Loucy (cell line): Measurements from ENCODE around the gene MFAP2.

Source experiments
- H2AFZ ChIP-seq: fragments of 200-600 bp; sonication (generic); 2 replicates; pipeline ENCODE4 v1.6.0; 2016; ENCODE audit warnings: antibody characterized with exemption, mild to moderate bottlenecking, low read length, moderate library complexity
- H3F3A ChIP-seq: fragments of 200-600 bp; 2 replicates; pipeline ENCODE4 v1.6.0; 2016; ENCODE audit warnings: antibody characterized with exemption, low read depth, mild to moderate bottlenecking
- H3K27me3 ChIP-seq: fragments of 200-600 bp; sonication (generic); 2 replicates; pipeline ENCODE4 v1.6.1; 2014; ENCODE audit warnings: low read length, mild to moderate bottlenecking; ENCODE audit not compliant: insufficient read depth, poor library complexity, severe bottlenecking
- H3K36me3 ChIP-seq: fragments of 200-600 bp; sonication (generic); 2 replicates; pipeline ENCODE4 v1.6.1; 2016; ENCODE audit warnings: low read length; ENCODE audit not compliant: insufficient read depth
- H3K4me1 ChIP-seq: fragments of 200-600 bp; sonication (generic); 2 replicates; pipeline ENCODE4 v1.5.1; 2014; ENCODE audit warnings: low read length, mild to moderate bottlenecking; ENCODE audit not compliant: insufficient read depth, poor library complexity, severe bottlenecking
- H3K4me2 ChIP-seq: fragments of 200-600 bp; sonication (generic); 2 replicates; pipeline ENCODE4 v1.6.0; 2014; ENCODE audit warnings: antibody characterized with exemption, low read length, low read depth, mild to moderate bottlenecking; ENCODE audit not compliant: poor library complexity, severe bottlenecking
- H3K4me3 ChIP-seq: fragments of 200-600 bp; sonication (generic); 2 replicates; pipeline ENCODE4 v1.5.1; 2014; ENCODE audit warnings: low read length, mild to moderate bottlenecking, mixed read lengths; ENCODE audit not compliant: poor library complexity, severe bottlenecking
- H3K79me2 ChIP-seq: fragments of 200-600 bp; sonication (generic); 2 replicates; pipeline ENCODE4 v1.6.1; 2014; ENCODE audit warnings: low read length; ENCODE audit not compliant: insufficient read depth
- H3K9ac ChIP-seq: fragments of 200-600 bp; sonication (generic); 2 replicates; pipeline ENCODE4 v1.6.0; 2014; ENCODE audit warnings: mild to moderate bottlenecking, low read depth, low read length, moderate library complexity; ENCODE audit not compliant: poor library complexity, severe bottlenecking
- H3K9me2 ChIP-seq: fragments of 200-600 bp; sonication (generic); replicated peaks from 2 replicates; pipeline ENCODE4 v1.6.1; 2016; ENCODE audit warnings: low read depth, low read length, mixed read lengths
- H3K9me3 ChIP-seq: fragments of 200-600 bp; sonication (generic); 2 replicates; pipeline ENCODE4 v1.6.1; 2014; ENCODE audit warnings: mild to moderate bottlenecking, antibody characterized with exemption, low read length, low read depth; ENCODE audit not compliant: insufficient read depth
- H4K20me1 ChIP-seq: fragments of 200-600 bp; sonication (generic); 2 replicates; pipeline ENCODE4 v1.6.0; 2014; ENCODE audit warnings: antibody characterized with exemption, low read length, mild to moderate bottlenecking; ENCODE audit not compliant: insufficient read depth, poor library complexity, severe bottlenecking
- CTCF ChIP-seq: fragments of 200-600 bp; sonication (generic); conservative IDR thresholded peaks from 2 replicates; pipeline ENCODE4 v1.5.1; 2014; ENCODE audit warnings: mild to moderate bottlenecking, antibody characterized with exemption, low read length
- EZH2phosphoT487 ChIP-seq: fragments of 200-600 bp; IDR thresholded peaks from 2 replicates; pipeline ENCODE4 v1.6.1; 2018; ENCODE audit warnings: antibody characterized with exemption, mild to moderate bottlenecking, moderate library complexity, borderline replicate concordance

The MFAP2 gene

GRCh38 chr1:17009706-17010105 is 29.3 kb upstream of the MFAP2 start:
- peaks cover 38% of the 10 kb centered on the region for H3K79me2 ChIP-seq
- H3K9me2 ChIP-seq: no peaks in the 10 kb centered on the region
- H4K20me1 ChIP-seq: peaks cover 17% of the 10 kb centered on the region
- H3F3A ChIP-seq: no peaks in the 10 kb centered on the region
- H3K9ac ChIP-seq: peak overlapping the region; percentile 78
- TF ChIP-seq EZH2phosphoT487: no peak
- no peak for TF ChIP-seq CTCF
- H3K36me3 ChIP-seq: peaks cover 7% of the 10 kb centered on the region; the same call in 1 of the 2 replicates
- H3K4me2 ChIP-seq: peak overlapping the region; percentile 91
- H3K9me3 ChIP-seq: no peaks in the 10 kb centered on the region
- no peaks in the 10 kb centered on the region for H3K27me3 ChIP-seq
- peak overlapping the region; percentile 80 for H3K4me3 ChIP-seq
- peaks cover 26% of the 10 kb centered on the region for H3K4me1 ChIP-seq
- no peak overlapping the region for H2AFZ ChIP-seq

- Histone ChIP-seq H3K9me2 (no peaks in the 10 kb centered on the region), H3K9ac (no peak overlapping the region), H4K20me1 (peaks cover 17% of the 10 kb centered on the region), H3K4me2 (no peak overlapping the region), H3K36me3 (peaks cover 15% of the 10 kb centered on the region; the same call in 1 of the 2 replicates), H3K9me3 (no peaks in the 10 kb centered on the region), H3K4me3 (no peak overlapping the region), H3K79me2 (peaks cover 38% of the 10 kb centered on the region), H3K27me3 (no peaks in the 10 kb centered on the region), H3K4me1 (peaks cover 21% of the 10 kb centered on the region), H3F3A (no peaks in the 10 kb centered on the region), H2AFZ (no peak overlapping the region)
- no peak for TF ChIP-seq EZH2phosphoT487
- no peak for TF ChIP-seq CTCF
Observed at GRCh38 chr1:17008208-17008855, 27.9 kb upstream of the MFAP2 start.

- no peak overlapping the region for H3K9ac ChIP-seq
- H3K79me2 ChIP-seq: peaks cover 38% of the 10 kb centered on the region
- peaks cover 17% of the 10 kb centered on the region for H3K4me1 ChIP-seq
- no peak overlapping the region for H3K4me2 ChIP-seq
- no peaks in the 10 kb centered on the region for H3K9me2 ChIP-seq
- H3F3A ChIP-seq: no peaks in the 10 kb centered on the region
- H3K27me3 ChIP-seq: no peaks in the 10 kb centered on the region
- no peaks in the 10 kb centered on the region for H3K9me3 ChIP-seq
- H2AFZ ChIP-seq: no peak overlapping the region
- no peak overlapping the region for H3K4me3 ChIP-seq
- peaks cover 24% of the 10 kb centered on the region; the same call in 1 of the 2 replicates for H3K36me3 ChIP-seq
- TF ChIP-seq CTCF (no peak), EZH2phosphoT487 (no peak)
- H4K20me1 ChIP-seq: peaks cover 17% of the 10 kb centered on the region
Observed at GRCh38 chr1:17007121-17007520, 26.7 kb upstream of the MFAP2 start.
